CD14-positive monocyte (primary cell): ENCODE measurements around the gene CES3. TPM values are rescaled to one million over a fixed set of nuclear protein-coding genes. Genes with fewer than 3 reads are reported as not detected.

Experiments
- DNase-seq, 3 donors: peaks; one replicate each; pipeline ENCODE4 v3.0.0-alpha.2; 2011 to 2022
- H2AFZ ChIP-seq: 2 replicates; pipeline ENCODE4 v1.6.0; 2012; ENCODE audit warnings: mild to moderate bottlenecking, low read depth, low read length, inconsistent platforms; ENCODE audit not compliant: insufficient read depth, poor library complexity, severe bottlenecking
- H3K27ac ChIP-seq, 2 donors: 1 replicate in 1 of 2; 2 replicates in 1 of 2; pipeline ENCODE4 v1.5.1; 2012 to 2013; ENCODE audit warnings: low read length in 2 of 2, control low read depth in 1 of 2, inconsistent platforms in 1 of 2, low read depth in 1 of 2, mild to moderate bottlenecking in 1 of 2
- H3K27me3 ChIP-seq, 2 donors: one replicate each; pipeline versions ENCODE4 v1.6.0 to v1.6.1; 2011 to 2013; ENCODE audit warnings: low read length in 2 of 2; ENCODE audit not compliant: control insufficient read depth in 2 of 2, insufficient read depth in 2 of 2
- H3K36me3 ChIP-seq, 2 donors: replicated peaks in 1 of 2; 1 replicate in 1 of 2; 2 replicates in 1 of 2; pipeline versions ENCODE4 v1.5.1 to v1.6.1; 2012 to 2013; ENCODE audit warnings: low read length in 2 of 2, control low read depth in 1 of 2, inconsistent platforms in 1 of 2, mild to moderate bottlenecking in 1 of 2; ENCODE audit not compliant: insufficient read depth in 2 of 2, control insufficient read depth in 1 of 2
- H3K4me1 ChIP-seq, 2 donors: 1 replicate in 1 of 2; 2 replicates in 1 of 2; pipeline versions ENCODE4 v1.5.1 to v1.6.1; 2012 to 2013; ENCODE audit warnings: low read length in 2 of 2, control low read depth in 1 of 2, inconsistent platforms in 1 of 2, mild to moderate bottlenecking in 1 of 2, moderate library complexity in 1 of 2; ENCODE audit not compliant: insufficient read depth in 2 of 2, control insufficient read depth in 1 of 2
- H3K4me2 ChIP-seq: replicated peaks from 2 replicates; pipeline ENCODE3; 2012; ENCODE audit warnings: low read length, moderate library complexity, mild to moderate bottlenecking; ENCODE audit not compliant: poor library complexity, severe bottlenecking; ENCODE audit errors: extremely low read depth
- H3K4me3 ChIP-seq, 3 experiments: fragments of 200-600 bp in 1 of 3; sonication (generic) in 1 of 3; replicated peaks in 1 of 3; 1 replicate in 2 of 3; 2 replicates in 1 of 3; pipeline ENCODE4 v1.5.1; 2011 to 2013; ENCODE audit warnings: low read length in 3 of 3, mild to moderate bottlenecking in 3 of 3, control low read depth in 2 of 3, low read depth in 2 of 3, inconsistent platforms in 1 of 3, moderate library complexity in 1 of 3
- H3K79me2 ChIP-seq: 2 replicates; pipeline ENCODE4 v1.6.0; 2012; ENCODE audit warnings: mild to moderate bottlenecking, control low read depth, inconsistent platforms, low read length, moderate library complexity; ENCODE audit not compliant: insufficient read depth
- H3K9ac ChIP-seq: 2 replicates; pipeline ENCODE4 v1.6.0; 2017; ENCODE audit warnings: low read length, mild to moderate bottlenecking; ENCODE audit not compliant: insufficient read depth, poor library complexity, severe bottlenecking
- H3K9me3 ChIP-seq, 2 donors: replicated peaks in 1 of 2; 1 replicate in 1 of 2; 2 replicates in 1 of 2; pipeline versions ENCODE4 v1.5.1 to v1.6.1; 2012 to 2013; ENCODE audit warnings: low read length in 2 of 2, control low read depth in 1 of 2; ENCODE audit not compliant: control insufficient read depth in 1 of 2, insufficient read depth in 1 of 2
- H4K20me1 ChIP-seq: 2 replicates; pipeline ENCODE4 v1.6.0; 2012; ENCODE audit warnings: mild to moderate bottlenecking, low read length, control low read depth, moderate library complexity; ENCODE audit not compliant: insufficient read depth
- H3K27ac Mint-ChIP-seq, 7 donors: one replicate each; pipeline ENCODE4 v1.8.0; 2020; ENCODE audit warnings: mild to moderate bottlenecking in 7 of 7, mixed read lengths in 7 of 7, moderate library complexity in 6 of 7, inconsistent platforms in 2 of 7
- H3K27me3 Mint-ChIP-seq, 3 donors: one replicate each; pipeline ENCODE4 v1.8.0; 2021 to 2022; ENCODE audit warnings: low read depth in 3 of 3, mild to moderate bottlenecking in 3 of 3, mixed read lengths in 3 of 3, moderate library complexity in 3 of 3, inconsistent platforms in 1 of 3
- H3K36me3 Mint-ChIP-seq, 2 donors: one replicate each; pipeline ENCODE4 v1.8.0; 2020; ENCODE audit warnings: mixed read lengths in 2 of 2, inconsistent platforms in 1 of 2, mild to moderate bottlenecking in 1 of 2
- H3K4me1 Mint-ChIP-seq: one replicate; pipeline ENCODE4 v1.8.0; 2020; ENCODE audit warnings: mild to moderate bottlenecking, mixed read lengths
- H3K4me3 Mint-ChIP-seq, 2 donors: one replicate each; pipeline ENCODE4 v1.8.0; 2020; ENCODE audit warnings: mild to moderate bottlenecking in 2 of 2, mixed read lengths in 2 of 2, moderate library complexity in 1 of 2
- H3K9me3 Mint-ChIP-seq, 7 donors: one replicate each; pipeline ENCODE4 v1.8.0; 2020 to 2022; ENCODE audit warnings: mixed read lengths in 7 of 7, mild to moderate bottlenecking in 6 of 7, moderate library complexity in 6 of 7, inconsistent platforms in 2 of 7
- CTCF ChIP-seq: fragments of 200-600 bp; IDR thresholded peaks from one replicate; pipeline ENCODE4 v1.8.0; 2022; ENCODE audit warnings: antibody characterized with exemption, mild to moderate bottlenecking
- WGBS: methylation state at CpG from one replicate; pipeline ENCODE4 v1.1.5; 2013; ENCODE audit warnings: missing lambda C conversion rate; ENCODE audit not compliant: insufficient coverage; 5-methylcytosine and 5-hydroxymethylcytosine counted together
- intact Hi-C, 2 donors: fragments of 100-400 bp; cut with micrococcal nuclease; formaldehyde crosslinking; loops; one replicate each; pipeline versions ENCODE4 v1.15.0 to v1.15.1; 2023
- polyA plus RNA-seq, 3 donors: library from polyadenylated mRNA; depleted of rRNA in 1 of 3; unstranded in 2 of 3; stranded (reverse) in 1 of 3; fragments of 300-500 nt in 2 of 3; fragments of >200 nt in 1 of 3; fragmentation: Illumina TruSeq in 2 of 3; gene quantifications; 1 replicate in 2 of 3; 2 replicates in 1 of 3; pipeline ENCODE4 v1.2.3, GENCODE V29; 2012 to 2021

Gene CES3
- polyA plus RNA-seq, 3 donors: 0.48 TPM; not detected in 2

- H3K9ac ChIP-seq: no peak overlapping the region
- H3K27ac ChIP-seq: no peak overlapping the region
- H3K4me2 ChIP-seq: no peak overlapping the region
- H3K27me3 ChIP-seq: peaks cover 27 to 43% of the 10 kb centered on the region in 2 donors
- Mint-ChIP-seq H3K36me3 (peaks cover 25 to 26% of the 10 kb centered on the region in 2 donors), H3K27ac (no peak overlapping the region), H3K27me3 (peaks cover 43 to 50% (median 47%) of the 10 kb centered on the region in 3 donors), H3K9me3 (peaks cover 0 to 16% (median 9%) of the 10 kb centered on the region in 7 donors), H3K4me3 (peak overlapping the region; percentile 12 to 86), H3K4me1 (peaks cover 22% of the 10 kb centered on the region)
- H2AFZ ChIP-seq: no peak overlapping the region
- DNase-seq: no peak
- peaks cover 12% of the 10 kb centered on the region for H4K20me1 ChIP-seq
- H3K4me3 ChIP-seq: no peak overlapping the region
- no peaks in the 10 kb centered on the region for H3K79me2 ChIP-seq
- TF ChIP-seq CTCF: no peak
- WGBS: 60% methylated on average over 3 of the region's 5 CpGs
- peaks cover 0 to 10% of the 10 kb centered on the region in 2 donors for H3K9me3 ChIP-seq
- H3K4me1 ChIP-seq: peaks cover 17 to 18% of the 10 kb centered on the region in 2 donors
- intact Hi-C loops: no loop called here
- H3K36me3 ChIP-seq: peaks cover 20 to 22% of the 10 kb centered on the region in 2 donors
These were observed 14.1 kb upstream of the CES3 start for GRCh38 chr16:66946974-66947301.

- peaks cover 17 to 18% of the 10 kb centered on the region in 2 donors for H3K4me1 ChIP-seq
- Mint-ChIP-seq H3K9me3 (peaks cover 0 to 16% (median 9%) of the 10 kb centered on the region in 7 donors), H3K36me3 (peaks cover 19 to 20% of the 10 kb centered on the region in 2 donors), H3K4me3 (peak overlapping the region; percentile 86 to 98), H3K27me3 (peaks cover 47 to 52% (median 48%) of the 10 kb centered on the region in 3 donors), H3K27ac (peak overlapping the region in 2 of 7 donors; percentile 37 to 73), H3K4me1 (peaks cover 22% of the 10 kb centered on the region)
- H2AFZ ChIP-seq: peak overlapping the region; percentile 73
- H3K4me2 ChIP-seq: peak overlapping the region; percentile 77
- DNase-seq: peak; percentile 74 to 85 (median 76)
- peak overlapping the region; percentile 46 for H3K9ac ChIP-seq
- H3K27ac ChIP-seq: no peak overlapping the region
- WGBS: 0% methylated on average over 6 of the region's 23 CpGs
- peaks cover 27 to 46% of the 10 kb centered on the region in 2 donors for H3K27me3 ChIP-seq
- peaks cover 15 to 17% of the 10 kb centered on the region in 2 donors for H3K36me3 ChIP-seq
- peak overlapping the region; percentile 38 to 77 (median 38) for H3K4me3 ChIP-seq
- peaks cover 0 to 10% of the 10 kb centered on the region in 2 donors for H3K9me3 ChIP-seq
- peak; percentile 90 for TF ChIP-seq CTCF
- intact Hi-C loops: no loop called here
- peaks cover 12% of the 10 kb centered on the region for H4K20me1 ChIP-seq
- no peaks in the 10 kb centered on the region for H3K79me2 ChIP-seq
These were observed 13.6 kb upstream of the CES3 start for GRCh38 chr16:66947302-66948065.
